IMR-90 (cell line): ENCODE data around the gene PSMG1. TPM values are rescaled to one million over a fixed set of nuclear protein-coding genes. Genes with fewer than 3 reads are reported as not detected.

Experiments used
- ATAC-seq: fragments of 200-7000 bp; cut with Tn5 transposase; 2 replicates; pipeline ENCODE4 v1.9.1; 2020; ENCODE audit warnings: low read depth, mild to moderate bottlenecking, moderate library complexity
- BruUV-seq: library from RNA; stranded (reverse); fragments of 400-500 nt; replicated peaks from 2 replicates; lab custom pipeline; 2021; lab: Mats Ljungman, UMichigan
- CTCF ChIA-PET: fragments of 300-600 bp; formaldehyde crosslinking; extraction: SDS; loops from one replicate; lab custom pipeline; 2021; ENCODE audit warnings: antibody characterized with exemption; lab: Yijun Ruan, JAX
- POLR2A ChIA-PET: fragments of 300-600 bp; sonication (Branson Sonifier 250); formaldehyde crosslinking; loops from one replicate; lab custom pipeline; 2022; ENCODE audit warnings: antibody characterized with exemption; ENCODE audit not compliant: unreplicated experiment; lab: Charles Lee
- DNase-seq: peaks from one replicate; pipeline ENCODE4 v3.0.0; 2013
- H2AFZ ChIP-seq: replicated peaks from 2 replicates; pipeline ENCODE3; 2013; ENCODE audit warnings: low read length, mild to moderate bottlenecking; ENCODE audit not compliant: poor library complexity
- H2AK5ac ChIP-seq: 2 replicates; pipeline ENCODE4 v1.6.1; 2013; ENCODE audit warnings: low read depth, low read length, inconsistent platforms
- H2AK9ac ChIP-seq: replicated peaks from 2 replicates; pipeline ENCODE3; 2013; ENCODE audit warnings: mild to moderate bottlenecking, low read depth, low read length, moderate library complexity; ENCODE audit not compliant: poor library complexity
- H2BK120ac ChIP-seq: 2 replicates; pipeline ENCODE4 v1.6.1; 2013; ENCODE audit warnings: low read depth, low read length, inconsistent platforms
- H2BK15ac ChIP-seq: 3 replicates; pipeline ENCODE4 v1.6.1; 2013; ENCODE audit warnings: low read depth, low read length, inconsistent platforms
- H2BK20ac ChIP-seq: 2 replicates; pipeline ENCODE4 v1.6.1; 2013; ENCODE audit warnings: low read depth, mild to moderate bottlenecking, inconsistent platforms, low read length, moderate library complexity
- H2BK5ac ChIP-seq: 2 replicates; pipeline ENCODE4 v1.6.1; 2013; ENCODE audit warnings: mild to moderate bottlenecking, low read depth, low read length, inconsistent platforms; ENCODE audit not compliant: poor library complexity, severe bottlenecking
- H3K14ac ChIP-seq: replicated peaks from 2 replicates; pipeline ENCODE4 v1.6.1; 2013; ENCODE audit warnings: low read depth, low read length, inconsistent platforms
- H3K18ac ChIP-seq: 2 replicates; pipeline ENCODE4 v1.6.1; 2013; ENCODE audit warnings: low read depth, low read length, control low read depth
- H3K23ac ChIP-seq: 2 replicates; pipeline ENCODE4 v1.6.1; 2013; ENCODE audit warnings: low read depth, low read length, inconsistent platforms
- H3K27ac ChIP-seq: 2 replicates; pipeline ENCODE4 v1.5.1; 2013; ENCODE audit warnings: mild to moderate bottlenecking, control low read depth, low read length; ENCODE audit not compliant: insufficient read depth
- H3K27me3 ChIP-seq: 2 replicates; pipeline ENCODE4 v1.6.1; 2013; ENCODE audit warnings: low read length; ENCODE audit not compliant: control insufficient read depth, insufficient read depth
- H3K36me3 ChIP-seq: 2 replicates; pipeline ENCODE4 v1.6.1; 2013; ENCODE audit warnings: low read length, mixed read lengths; ENCODE audit not compliant: control insufficient read depth, insufficient read depth
- H3K4ac ChIP-seq: 2 replicates; pipeline ENCODE4 v1.6.1; 2013; ENCODE audit warnings: low read depth, low read length, inconsistent platforms
- H3K4me1 ChIP-seq: 2 replicates; pipeline ENCODE4 v1.6.1; 2013; ENCODE audit warnings: low read length, mixed read lengths; ENCODE audit not compliant: control insufficient read depth, insufficient read depth
- H3K4me2 ChIP-seq: 2 replicates; pipeline ENCODE4 v1.6.1; 2013; ENCODE audit warnings: low read depth, mild to moderate bottlenecking, control low read depth, low read length, moderate library complexity
- H3K4me3 ChIP-seq: 2 replicates; pipeline ENCODE4 v1.5.1; 2013; ENCODE audit warnings: low read depth, mild to moderate bottlenecking, control low read depth, low read length, moderate library complexity; ENCODE audit not compliant: insufficient read depth
- H3K56ac ChIP-seq: 2 replicates; pipeline ENCODE4 v1.6.1; 2013; ENCODE audit warnings: low read length, inconsistent platforms; ENCODE audit not compliant: insufficient read depth; ENCODE audit errors: extremely low read depth
- H3K79me1 ChIP-seq, 2 experiments: 2 replicates each; pipeline ENCODE4 v1.6.1; 2013; ENCODE audit warnings: low read length in 2 of 2, inconsistent platforms in 1 of 2, low read depth in 1 of 2
- H3K9ac ChIP-seq: 2 replicates; pipeline ENCODE4 v1.6.1; 2013; ENCODE audit warnings: low read depth, low read length, control low read depth
- H3K9me1 ChIP-seq: 2 replicates; pipeline ENCODE4 v1.6.1; 2013; ENCODE audit warnings: low read length, inconsistent platforms; ENCODE audit not compliant: insufficient read depth
- H3K9me3 ChIP-seq: 2 replicates; pipeline ENCODE4 v1.6.1; 2013; ENCODE audit warnings: low read length; ENCODE audit not compliant: control insufficient read depth, insufficient read depth
- H4K20me1 ChIP-seq: 2 replicates; pipeline ENCODE4 v1.6.1; 2013; ENCODE audit warnings: low read length, inconsistent platforms; ENCODE audit not compliant: insufficient read depth
- H4K5ac ChIP-seq: 2 replicates; pipeline ENCODE4 v1.6.1; 2013; ENCODE audit warnings: mild to moderate bottlenecking, low read depth, low read length, control low read depth
- H4K8ac ChIP-seq, 2 experiments: 2 replicates each; pipeline ENCODE4 v1.6.1; 2013; ENCODE audit warnings: low read depth in 2 of 2, low read length in 2 of 2, control low read depth in 1 of 2, inconsistent platforms in 1 of 2
- H4K91ac ChIP-seq: 2 replicates; pipeline ENCODE4 v1.6.1; 2013; ENCODE audit warnings: low read depth, low read length, inconsistent platforms; ENCODE audit not compliant: insufficient read depth
- BHLHE40 ChIP-seq: fragments of 150-350 bp; IDR thresholded peaks from 2 replicates; pipeline ENCODE4 v1.6.1; 2016; ENCODE audit warnings: mild to moderate bottlenecking, low read depth, low read length
- CEBPB ChIP-seq: IDR thresholded peaks from 2 replicates; pipeline ENCODE4 v1.6.1; 2012; ENCODE audit warnings: low read depth, low read length, improper control_type of control experiment
- CHD1 ChIP-seq: IDR thresholded peaks from 2 replicates; pipeline ENCODE4 v1.6.1; 2012; ENCODE audit warnings: low read depth, low read length, improper control_type of control experiment
- CTCF ChIP-seq: conservative IDR thresholded peaks from 2 replicates; pipeline ENCODE4 v1.5.1; 2012; ENCODE audit warnings: mild to moderate bottlenecking, low read depth, low read length, improper control_type of control experiment
- ELK1 ChIP-seq: fragments of 150-350 bp; IDR thresholded peaks from 2 replicates; pipeline ENCODE4 v1.6.1; 2016; ENCODE audit warnings: low read depth, mild to moderate bottlenecking, low read length, moderate library complexity, borderline replicate concordance
- FOS ChIP-seq: fragments of 150-350 bp; IDR thresholded peaks from 2 replicates; pipeline ENCODE4 v1.6.1; 2016; ENCODE audit warnings: low read depth, low read length
- MAFK ChIP-seq: IDR thresholded peaks from 2 replicates; pipeline ENCODE4 v1.6.1; 2012; ENCODE audit warnings: low read depth, low read length, improper control_type of control experiment
- MAZ ChIP-seq: IDR thresholded peaks from 2 replicates; pipeline ENCODE4 v1.6.1; 2012; ENCODE audit warnings: low read depth, mild to moderate bottlenecking, low read length, improper control_type of control experiment, moderate library complexity, borderline replicate concordance
- MXI1 ChIP-seq: IDR thresholded peaks from 2 replicates; pipeline ENCODE4 v1.6.1; 2012; ENCODE audit warnings: low read depth, mild to moderate bottlenecking, low read length, moderate library complexity, borderline replicate concordance
- NFE2L2 ChIP-seq: fragments of 150-350 bp; IDR thresholded peaks from 2 replicates; pipeline ENCODE4 v1.6.1; 2016; ENCODE audit warnings: low read depth, mild to moderate bottlenecking, low read length
- POLR2A ChIP-seq: IDR thresholded peaks from 2 replicates; pipeline ENCODE4 v1.6.1; 2012; ENCODE audit warnings: mild to moderate bottlenecking, low read depth, low read length
- RAD21 ChIP-seq: IDR thresholded peaks from 2 replicates; pipeline ENCODE4 v1.6.1; 2012; ENCODE audit warnings: low read length, improper control_type of control experiment
- RCOR1 ChIP-seq: IDR thresholded peaks from 2 replicates; pipeline ENCODE4 v1.6.1; 2012; ENCODE audit warnings: mild to moderate bottlenecking, low read length, improper control_type of control experiment; ENCODE audit not compliant: insufficient replicate concordance
- RFX5 ChIP-seq: IDR thresholded peaks from 2 replicates; pipeline ENCODE4 v1.8.0; 2012; ENCODE audit warnings: low read depth, mild to moderate bottlenecking, low read length, moderate library complexity
- SMC3 ChIP-seq: fragments of 150-350 bp; IDR thresholded peaks from 2 replicates; pipeline ENCODE4 v1.6.1; 2016; ENCODE audit warnings: low read depth, mild to moderate bottlenecking, antibody characterized with exemption, low read length, moderate library complexity
- USF2 ChIP-seq: fragments of 150-350 bp; IDR thresholded peaks from 2 replicates; pipeline ENCODE4 v1.6.1; 2017; ENCODE audit warnings: mild to moderate bottlenecking, antibody characterized with exemption, low read length, low read depth
- WGBS, 2 experiments: methylation state at CpG; one replicate each; pipeline versions ENCODE4 v1.1.5 to v1.1.7; 2013; ENCODE audit warnings: missing lambda C conversion rate in 2 of 2; ENCODE audit not compliant: insufficient read length in 1 of 2; ENCODE audit errors: extremely low coverage in 2 of 2; 5-methylcytosine and 5-hydroxymethylcytosine counted together
- dilution Hi-C: fragments of 300-500 bp; cut with HindIII; formaldehyde crosslinking; loops from one replicate; pipeline ENCODE4 v1.14.3; 2018; ENCODE audit warnings: low sequenced_read_pairs; ENCODE audit not compliant: unreplicated experiment
- in situ Hi-C: fragments of 300-500 bp; cut with MboI; formaldehyde crosslinking; loops from 3 replicates; pipeline ENCODE4 v1.14.3; 2019; ENCODE audit warnings: low sequenced_read_pairs, inconsistent platforms, mixed read lengths
- intact Hi-C: fragments of 100-400 bp; cut with micrococcal nuclease; formaldehyde crosslinking; loops from 2 replicates; pipeline ENCODE4 v1.10.0; 2022
- polyA plus RNA-seq, 3 experiments: library from polyadenylated mRNA; depleted of rRNA; stranded (reverse); fragments of >200 nt; gene quantifications; 2 replicates each; pipeline ENCODE4 v1.2.3, GENCODE V29; 2012; ENCODE audit warnings: low replicate concordance in 1 of 3
- total RNA-seq: library from RNA; depleted of rRNA; stranded (reverse); fragments of >200 nt; gene quantifications from 2 replicates; pipeline ENCODE4 v1.2.3, GENCODE V29; 2012

PSMG1 gene
- total and polyA plus RNA-seq, 2 of the 4 experiments (the other 2 are of a cell fraction): 37.8 to 45.4 TPM

GRCh38 chr21:39182016-39182415 lies 1.2 kb downstream of the PSMG1 start:
- no peak overlapping the region for H2BK5ac ChIP-seq
- H4K8ac ChIP-seq: peak overlapping the region; percentile 5 to 34; a peak in 2 of 4 replicates
- H3K14ac ChIP-seq: peak overlapping the region; percentile 86
- in situ Hi-C loops: no loop called here
- peak overlapping the region; percentile 37; the same call in 1 of the 2 replicates for H3K4ac ChIP-seq
- peak overlapping the region; percentile 55; the same call in 1 of the 2 replicates for H2AK5ac ChIP-seq
- CTCF ChIA-PET: no interaction called here
- peak overlapping the region; percentile 92 for H3K4me3 ChIP-seq
- POLR2A ChIA-PET: no interaction called here
- ATAC-seq (no peak), DNase-seq (no peak)
- peak overlapping the region; percentile 44; the same call in 1 of the 3 replicates for H2BK15ac ChIP-seq
- peaks cover 2% of the 10 kb centered on the region; the same call in 1 of the 2 replicates for H3K4me1 ChIP-seq
- BruUV-seq: no TSS peak
- peak overlapping the region; percentile 88 for H2AK9ac ChIP-seq
- H4K91ac ChIP-seq: no peak overlapping the region
- dilution Hi-C loops: no loop called here
- peak overlapping the region; percentile 95 for H3K4me2 ChIP-seq
- peak overlapping the region; percentile 3 for H2AFZ ChIP-seq
- H4K20me1 ChIP-seq: peaks cover 6% of the 10 kb centered on the region; the same call in 1 of the 2 replicates
- no peak overlapping the region for H3K27ac ChIP-seq
- H3K9ac ChIP-seq: peak overlapping the region; percentile 90
- H3K36me3 ChIP-seq: peaks cover 5% of the 10 kb centered on the region
- H2BK20ac ChIP-seq: no peak overlapping the region
- H3K79me1 ChIP-seq: peaks cover 19 to 36% of the 10 kb centered on the region in 2 experiments
- no peak overlapping the region for H4K5ac ChIP-seq
- intact Hi-C loops: loop anchor here (5.0 kb wide), 2 partner anchors 205 to 265 kb away; partner anchors contain the start of gene LCA5L
- WGBS, 2 experiments: 67% methylated on average over 3 of the region's 8 CpGs; no CpG with 5 or more reads in 1 of the 2 experiments
- peak overlapping the region; percentile 71; the same call in 1 of the 2 replicates for H3K56ac ChIP-seq
- no peaks in the 10 kb centered on the region for H3K27me3 ChIP-seq
- H3K23ac ChIP-seq: peak overlapping the region; percentile 91
- TF ChIP-seq BHLHE40: no peak
- TF ChIP-seq NFE2L2: no peak
- no peak for TF ChIP-seq RAD21
- no peak for TF ChIP-seq CTCF
- no peak for TF ChIP-seq MAZ
- no peak for TF ChIP-seq FOS
- no peak for TF ChIP-seq CEBPB
- TF ChIP-seq SMC3: no peak
- no peak for TF ChIP-seq ELK1
- TF ChIP-seq CHD1: no peak
- no peak for TF ChIP-seq MAFK
- TF ChIP-seq RCOR1: no peak
- TF ChIP-seq USF2: no peak
- TF ChIP-seq MXI1: no peak
- no peak for TF ChIP-seq RFX5
- no peak for TF ChIP-seq POLR2A
- no peak overlapping the region for H2BK120ac ChIP-seq
- H3K18ac ChIP-seq: no peak overlapping the region
- no peaks in the 10 kb centered on the region for H3K9me1 ChIP-seq
- H3K9me3 ChIP-seq: no peaks in the 10 kb centered on the region
